Measurements from ENCODE around the gene PDE3B.
"Not testable (repeated sequence)": the region's sequence is repeated elsewhere in the genome, so short reads cannot be mapped to it uniquely, and the experiment has no call there.

PDE3B gene

GRCh38 chr11:14702760-14703159 is 59.2 kb downstream of the PDE3B start:
- TF ChIP-seq CTCF (IDR thresholded peaks at IDR 0.05; ENCODE audit: insufficient read depth, low read depth, low read length, missing control alignments) = no peak
- H3K4me3 ChIP-seq (ENCODE audit: low read length) = no peak overlapping the region
- DNase-seq (ENCODE audit: low read depth) = no peak

- no peak overlapping the region for H3K4me3 ChIP-seq (ENCODE audit: low read length)
- DNase-seq (ENCODE audit: low read depth) = no peak
- no peak for TF ChIP-seq CTCF (IDR thresholded peaks at IDR 0.05; ENCODE audit: insufficient read depth, low read depth, low read length, missing control alignments)
These were observed 60.1 kb downstream of the PDE3B start for GRCh38 chr11:14703731-14704130.

DNA sequence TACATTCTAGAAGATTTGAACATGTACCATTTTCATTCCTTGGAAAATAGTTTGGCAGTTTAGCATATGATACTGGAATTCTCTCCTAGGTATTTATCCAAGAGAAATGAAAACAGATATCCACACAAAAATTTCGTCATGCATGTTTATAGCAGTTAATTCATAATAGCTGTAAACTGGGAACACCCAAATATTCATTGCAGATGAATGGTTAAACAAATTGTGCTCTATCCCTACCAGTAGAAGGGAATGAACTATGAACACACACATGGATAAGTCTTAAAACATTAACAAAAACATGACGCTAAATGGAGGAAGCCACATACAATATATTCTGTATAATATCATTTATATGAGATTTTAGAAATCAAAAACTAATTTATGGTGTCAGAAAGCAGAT is 61.5 kb downstream of the PDE3B start:
- H3K4me3 ChIP-seq (ENCODE audit: low read length) = no peak overlapping the region
- TF ChIP-seq CTCF (IDR thresholded peaks at IDR 0.05; ENCODE audit: insufficient read depth, low read depth, low read length, missing control alignments) = no peak
- no peak for DNase-seq (ENCODE audit: low read depth)

GRCh38 chr11:14713496-14714244 is 70.1 kb downstream of the PDE3B start:
- TF ChIP-seq CTCF (IDR thresholded peaks at IDR 0.05; ENCODE audit: insufficient read depth, low read depth, low read length, missing control alignments) = no peak
- no peak overlapping the region for H3K4me3 ChIP-seq (ENCODE audit: low read length)
- no peak for DNase-seq (ENCODE audit: low read depth)

DNA sequence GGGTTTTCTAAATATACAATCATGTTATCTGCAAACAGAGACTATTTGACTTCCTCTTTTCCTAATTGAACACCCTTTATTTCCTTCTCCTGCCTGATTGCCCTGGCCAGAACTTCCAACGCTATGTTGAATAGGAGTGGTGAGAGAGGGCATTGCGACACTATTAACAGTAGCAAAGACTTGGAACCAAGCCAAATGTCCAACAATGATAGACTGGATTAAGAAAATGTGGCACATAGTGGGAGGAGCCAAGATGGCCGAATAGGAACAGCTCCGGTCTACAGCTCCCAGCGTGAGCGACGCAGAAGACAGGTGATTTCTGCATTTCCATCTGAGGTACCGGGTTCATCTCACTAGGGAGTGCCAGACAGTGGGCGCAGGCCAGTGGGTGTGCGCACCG is 72.1 kb downstream of the PDE3B start:
- H3K4me3 ChIP-seq (ENCODE audit: low read length) = not testable (repeated sequence)
- peak; percentile 2 for DNase-seq (ENCODE audit: low read depth)

DNA sequence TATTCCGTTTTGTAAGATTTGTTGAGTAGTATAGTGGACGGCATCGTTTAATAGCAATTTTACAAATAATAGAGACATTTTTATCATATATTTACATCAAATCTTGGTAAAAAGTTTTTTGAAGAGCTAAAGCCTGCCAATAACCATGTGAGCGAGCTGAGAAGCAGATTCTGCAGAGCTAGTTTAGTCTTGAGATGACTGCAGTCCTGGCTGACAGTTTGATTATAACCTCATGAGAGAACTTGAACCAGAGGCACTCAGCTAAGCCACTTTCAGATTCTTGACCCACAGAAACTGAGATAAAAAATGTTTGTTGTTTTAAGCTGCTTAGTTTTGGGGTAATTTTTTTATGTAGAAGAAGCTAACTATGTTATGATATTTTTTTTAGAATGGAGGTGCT is 78.9 kb downstream of the PDE3B start:
- TF ChIP-seq CTCF (IDR thresholded peaks at IDR 0.05; ENCODE audit: insufficient read depth, low read depth, low read length, missing control alignments) = no peak
- DNase-seq (ENCODE audit: low read depth) = no peak
- H3K4me3 ChIP-seq (ENCODE audit: low read length) = no peak overlapping the region

DNA sequence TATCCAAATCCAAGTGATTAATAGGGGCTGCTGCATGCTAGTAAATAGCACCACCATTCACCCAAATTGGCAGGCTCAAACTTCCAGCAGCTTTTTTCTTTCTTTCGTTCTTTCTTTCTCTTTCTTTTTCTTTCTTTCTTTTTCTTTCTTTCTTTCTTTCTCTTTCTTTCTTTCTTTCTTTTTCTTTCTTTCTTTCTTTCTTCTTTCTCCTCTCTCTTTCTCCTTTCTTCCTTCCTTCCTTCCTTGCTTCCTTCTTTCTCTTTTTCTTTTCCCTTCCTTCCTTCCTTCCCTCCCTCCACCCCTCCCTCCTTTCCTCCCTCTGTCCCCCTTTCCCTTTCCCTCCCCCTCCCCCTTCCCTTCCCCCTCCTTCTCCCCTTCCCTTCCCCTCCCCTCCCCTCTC is 81.5 kb downstream of the PDE3B start:
- no peak for TF ChIP-seq CTCF (IDR thresholded peaks at IDR 0.05; ENCODE audit: insufficient read depth, low read depth, low read length, missing control alignments)
- no peak for DNase-seq (ENCODE audit: low read depth)
- H3K4me3 ChIP-seq (ENCODE audit: low read length) = no peak overlapping the region

All from epithelial cell of esophagus (primary cell).